A673 (cell line): ENCODE results near the gene TECTA.

Experiments
- CTCF ChIP-seq: fragments of 300-800, 200-600 bp; sonication (generic); conservative IDR thresholded peaks from 2 replicates; pipeline ENCODE4 v1.5.1; 2017; ENCODE audit warnings: low read depth, mild to moderate bottlenecking, antibody characterized with exemption, low read length, moderate library complexity, mixed read lengths
- EZH2 ChIP-seq: fragments of 200-600 bp; sonication (generic); IDR thresholded peaks from 2 replicates; pipeline ENCODE4 v1.6.1; 2017; ENCODE audit warnings: borderline replicate concordance, low read depth, mild to moderate bottlenecking, mixed read lengths, antibody characterized with exemption, low read length; ENCODE audit not compliant: poor library complexity, severe bottlenecking

GRCh38 chr11:121144723-121145122, 43.7 kb downstream of the TECTA start:
- no peak for TF ChIP-seq CTCF
- no peak for TF ChIP-seq EZH2
